ENCODE measurements around the gene GALR2. TPM values are rescaled to one million over a fixed set of nuclear protein-coding genes. Genes with fewer than 3 reads are reported as not detected.

Gene GALR2
- total RNA-seq, 1 experiment from 2014 or later, result 0.41 TPM

GRCh38 chr17:76033139-76033538, 41.4 kb upstream of the GALR2 start:
- H3K9me3 ChIP-seq (ENCODE audit: control insufficient read depth, insufficient read depth, low read depth, low read length), result no peaks in the 10 kb centered on the region
- H3K36me3 ChIP-seq (ENCODE audit: control insufficient read depth, insufficient read depth, low read length), result no peaks in the 10 kb centered on the region
- intact Hi-C loops (cut with micrococcal nuclease; ENCODE audit: unreplicated experiment) (no loop called here), in situ Hi-C loops (cut with HindIII; ENCODE audit: low pct_unique_long_range_greater_than_20kb, low sequenced_read_pairs) (no loop called here)
- DNase-seq (ENCODE audit: low read depth, low spot score) (no peak), ATAC-seq (no peak)
- no TSS peak for BruUV-seq (replicated peaks)
- H3K27ac ChIP-seq (ENCODE audit: low read length), result no peak overlapping the region
- CTCF ChIA-PET, result interaction anchor here (0.6 to 1.2 kb wide), 2 partner anchors 35 to 145 kb away, joined by 3 to 4 read pairs; no protein-coding TSS in a partner anchor
- POLR2A ChIA-PET, result no interaction called here
- H3K27me3 ChIP-seq (ENCODE audit: control insufficient read depth, insufficient read depth, low read length), result no peaks in the 10 kb centered on the region
- H3K4me3 ChIP-seq (ENCODE audit: low read depth in 2 of 2, low read length in 2 of 2), result no peak overlapping the region
- TF ChIP-seq SIN3A (IDR thresholded peaks at IDR 0.05; ENCODE audit: borderline replicate concordance, insufficient read depth, low read depth, low read length), result no peak
- TF ChIP-seq CTCF (IDR thresholded peaks at IDR 0.05), result no peak
- no peak for TF ChIP-seq REST (IDR thresholded peaks at IDR 0.05; ENCODE audit: insufficient read depth in 1 of 2, low read depth in 2 of 2, low read length in 1 of 2)
- no peak for TF ChIP-seq TCF7L2 (IDR thresholded peaks at IDR 0.05; ENCODE audit: low read depth, low read length)
- no peak for TF ChIP-seq POLR2AphosphoS5 (IDR thresholded peaks at IDR 0.05; ENCODE audit: low read depth, low read length)
- H3K4me1 ChIP-seq (ENCODE audit: control insufficient read depth, insufficient read depth, low read length), result peaks cover 19% of the 10 kb centered on the region

GRCh38 chr17:76034428-76035350, 39.9 kb upstream of the GALR2 start:
- ChIA-PET CTCF (interaction anchor here (0.5 to 0.6 kb wide), 2 partner anchors 58 to 148 kb away, joined by 4 to 5 read pairs; no protein-coding TSS in a partner anchor), POLR2A (no interaction called here)

More at GRCh38 chr17:76034428-76035350, 39.9 kb upstream of the GALR2 start:
- no peak for ATAC-seq
- no peaks in the 10 kb centered on the region for H3K27me3 ChIP-seq (ENCODE audit: control insufficient read depth, insufficient read depth, low read length)
- peaks cover 4% of the 10 kb centered on the region for H3K4me1 ChIP-seq (ENCODE audit: control insufficient read depth, insufficient read depth, low read length)
- intact Hi-C loops (cut with micrococcal nuclease; ENCODE audit: unreplicated experiment), result no loop called here
- no peak overlapping the region for H3K4me3 ChIP-seq (ENCODE audit: low read depth in 2 of 2, low read length in 2 of 2)
- H3K36me3 ChIP-seq (ENCODE audit: control insufficient read depth, insufficient read depth, low read length), result peaks cover 12% of the 10 kb centered on the region
- no TSS peak for BruUV-seq (replicated peaks)
- DNase-seq (ENCODE audit: low read depth, low spot score), result no peak
- in situ Hi-C loops (cut with HindIII; ENCODE audit: low pct_unique_long_range_greater_than_20kb, low sequenced_read_pairs), result no loop called here
- no peaks in the 10 kb centered on the region for H3K9me3 ChIP-seq (ENCODE audit: control insufficient read depth, insufficient read depth, low read depth, low read length)
- no peak for TF ChIP-seq CTCF (IDR thresholded peaks at IDR 0.05)
- TF ChIP-seq POLR2AphosphoS5 (IDR thresholded peaks at IDR 0.05; ENCODE audit: low read depth, low read length), result no peak
- no peak for TF ChIP-seq SIN3A (IDR thresholded peaks at IDR 0.05; ENCODE audit: borderline replicate concordance, insufficient read depth, low read depth, low read length)
- no peak for TF ChIP-seq TCF7L2 (IDR thresholded peaks at IDR 0.05; ENCODE audit: low read depth, low read length)
- no peak for TF ChIP-seq REST (IDR thresholded peaks at IDR 0.05; ENCODE audit: insufficient read depth in 1 of 2, low read depth in 2 of 2, low read length in 1 of 2)
- no peak overlapping the region for H3K27ac ChIP-seq (ENCODE audit: low read length)

Data from Panc1 (cell line).